Measurements from ENCODE around the gene ERN1. TPM values are rescaled to one million over a fixed set of nuclear protein-coding genes. Genes with fewer than 3 reads are reported as not detected.

The ERN1 gene
- total and polyA plus RNA-seq, 2 of the 13 experiments (the other 11 are each of a cell fraction or from before 2014, with no cell fraction given), result 6.0 to 12.7 TPM

DNA sequence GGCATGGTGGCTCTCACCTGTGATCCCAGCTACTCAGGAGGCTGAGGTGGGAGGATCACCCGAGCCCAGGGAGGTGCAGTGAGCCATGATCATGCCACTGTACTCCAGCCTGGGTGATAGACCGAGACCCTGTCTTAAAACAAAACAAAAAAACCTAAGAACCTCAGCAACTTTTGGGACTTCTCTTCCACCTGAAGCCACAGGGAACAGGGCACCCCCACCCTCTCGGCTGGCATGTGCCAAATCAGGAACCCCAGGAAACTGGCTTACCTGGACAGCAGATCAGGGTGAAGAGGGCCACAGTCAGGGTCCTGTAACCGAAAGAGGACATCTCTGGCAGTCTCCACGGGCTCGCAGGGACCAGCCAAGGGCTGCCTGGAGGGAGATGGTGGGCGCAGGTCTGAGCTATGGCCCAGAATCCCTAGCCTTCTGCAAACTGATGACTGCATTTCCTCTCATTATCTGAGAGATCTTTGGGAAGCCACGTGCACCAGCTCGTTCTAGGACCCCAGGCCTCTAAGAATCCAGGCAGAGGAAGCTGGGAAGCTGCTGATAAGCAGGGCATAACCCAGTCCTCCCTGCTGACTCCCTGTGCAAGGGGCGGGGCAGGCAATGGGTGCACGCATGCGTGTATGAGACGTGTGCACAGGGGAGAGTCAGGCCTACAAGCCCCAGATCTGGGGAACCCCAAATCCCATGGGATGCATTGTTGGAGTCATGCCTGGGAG is 123.4 kb downstream of the ERN1 start (continued):
- TF ChIP-seq ZNF781 (CRISPR knock-in tag; IDR thresholded peaks at IDR 0.05; ENCODE audit: borderline replicate concordance, not compliant biosample characterization) (no peak), ZNF205 (CRISPR knock-in tag; IDR thresholded peaks at IDR 0.05) (peak; percentile 54; the same call in 1 of the 2 replicates), FLYWCH1 (CRISPR knock-in tag; IDR thresholded peaks at IDR 0.05) (no peak), ZBTB38 (CRISPR knock-in tag; IDR thresholded peaks at IDR 0.05) (peak; percentile 62; the same call in 1 of the 2 replicates), ZFX (CRISPR knock-in tag; IDR thresholded peaks at IDR 0.05; ENCODE audit: low read depth) (peak; percentile 82), ZNF83 (CRISPR knock-in tag; IDR thresholded peaks at IDR 0.05; ENCODE audit: borderline replicate concordance) (peak; percentile 81; the same call in 1 of the 2 replicates), ZC3H4 (CRISPR knock-in tag; IDR thresholded peaks at IDR 0.05; ENCODE audit: borderline replicate concordance) (no peak), HDAC1 (CRISPR knock-in tag; IDR thresholded peaks at IDR 0.05) (0 out of 2 replicates have a peak, but pooled peaks have one; percentile 23), ZNF274 (CRISPR knock-in tag; IDR thresholded peaks at IDR 0.05) (0 out of 2 replicates have a peak, but pooled peaks have one; percentile 17), ZNF552 (CRISPR knock-in tag; IDR thresholded peaks at IDR 0.05; ENCODE audit: borderline replicate concordance) (no peak)
- TF ChIP-seq, protein P1, sequence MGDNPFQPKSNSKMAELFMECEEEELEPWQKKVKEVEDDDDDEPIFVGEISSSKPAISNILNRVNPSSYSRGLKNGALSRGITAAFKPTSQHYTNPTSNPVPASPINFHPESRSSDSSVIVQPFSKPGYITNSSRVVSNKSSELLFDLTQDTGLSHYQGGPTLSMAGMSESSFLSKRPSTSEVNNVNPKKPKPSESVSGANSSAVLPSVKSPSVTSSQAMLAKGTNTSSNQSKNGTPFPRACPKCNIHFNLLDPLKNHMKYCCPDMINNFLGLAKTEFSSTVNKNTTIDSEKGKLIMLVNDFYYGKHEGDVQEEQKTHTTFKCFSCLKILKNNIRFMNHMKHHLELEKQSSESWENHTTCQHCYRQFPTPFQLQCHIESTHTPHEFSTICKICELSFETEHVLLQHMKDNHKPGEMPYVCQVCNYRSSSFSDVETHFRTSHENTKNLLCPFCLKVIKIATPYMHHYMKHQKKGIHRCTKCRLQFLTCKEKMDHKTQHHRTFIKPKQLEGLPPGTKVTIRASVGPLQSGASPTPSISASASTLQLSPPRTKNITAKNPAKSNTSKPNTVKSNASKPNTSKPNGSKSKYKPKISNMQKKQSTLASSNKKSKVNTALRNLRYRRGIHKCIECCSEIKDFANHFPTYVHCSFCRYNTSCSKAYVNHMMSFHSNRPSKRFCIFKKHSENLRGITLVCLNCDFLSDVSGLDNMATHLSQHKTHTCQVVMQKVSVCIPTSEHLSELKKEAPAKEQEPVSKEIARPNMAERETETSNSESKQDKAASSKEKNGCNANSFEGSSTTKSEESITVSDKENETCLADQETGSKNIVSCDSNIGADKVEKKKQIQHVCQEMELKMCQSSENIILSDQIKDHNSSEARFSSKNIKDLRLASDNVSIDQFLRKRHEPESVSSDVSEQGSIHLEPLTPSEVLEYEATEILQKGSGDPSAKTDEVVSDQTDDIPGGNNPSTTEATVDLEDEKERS (CRISPR knock-in tag; IDR thresholded peaks at IDR 0.05), result 0 out of 2 replicates have a peak, but pooled peaks have one; percentile 41
- TF ChIP-seq, protein P2, sequence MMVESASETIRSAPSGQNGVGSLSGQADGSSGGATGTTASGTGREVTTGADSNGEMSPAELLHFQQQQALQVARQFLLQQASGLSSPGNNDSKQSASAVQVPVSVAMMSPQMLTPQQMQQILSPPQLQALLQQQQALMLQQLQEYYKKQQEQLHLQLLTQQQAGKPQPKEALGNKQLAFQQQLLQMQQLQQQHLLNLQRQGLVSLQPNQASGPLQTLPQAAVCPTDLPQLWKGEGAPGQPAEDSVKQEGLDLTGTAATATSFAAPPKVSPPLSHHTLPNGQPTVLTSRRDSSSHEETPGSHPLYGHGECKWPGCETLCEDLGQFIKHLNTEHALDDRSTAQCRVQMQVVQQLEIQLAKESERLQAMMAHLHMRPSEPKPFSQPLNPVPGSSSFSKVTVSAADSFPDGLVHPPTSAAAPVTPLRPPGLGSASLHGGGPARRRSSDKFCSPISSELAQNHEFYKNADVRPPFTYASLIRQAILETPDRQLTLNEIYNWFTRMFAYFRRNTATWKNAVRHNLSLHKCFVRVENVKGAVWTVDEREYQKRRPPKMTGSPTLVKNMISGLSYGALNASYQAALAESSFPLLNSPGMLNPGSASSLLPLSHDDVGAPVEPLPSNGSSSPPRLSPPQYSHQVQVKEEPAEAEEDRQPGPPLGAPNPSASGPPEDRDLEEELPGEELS (CRISPR knock-in tag; IDR thresholded peaks at IDR 0.05), result 0 out of 2 replicates have a peak, but pooled peaks have one; percentile 7

Measured in HepG2 (cell line).